ENCODE measurements around the gene KLHL29.

DNA sequence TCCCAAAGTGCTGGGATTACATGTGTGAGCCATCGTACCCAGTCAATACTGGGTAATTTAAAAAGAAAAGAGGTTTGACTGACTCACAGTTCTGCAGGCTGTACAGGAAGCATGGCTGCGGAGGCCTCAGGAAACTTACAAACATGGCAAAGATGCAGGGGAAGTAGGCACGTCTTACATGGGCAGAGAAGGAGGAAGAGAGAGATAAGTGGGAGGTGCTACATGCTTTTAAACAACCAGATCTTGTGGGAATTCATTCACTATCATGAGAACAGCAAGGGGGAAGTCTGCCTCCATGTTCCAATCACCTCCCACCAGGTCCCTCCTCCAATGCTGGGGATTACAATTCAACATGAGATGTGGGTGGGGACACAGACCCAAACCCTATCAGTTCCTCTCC, 349.4 kb downstream of the KLHL29 start:
- no peak for TF ChIP-seq EZH2 (IDR thresholded peaks at IDR 0.05; ENCODE audit: borderline replicate concordance, insufficient read depth, low read depth, low read length, poor library complexity, severe bottlenecking)
- TF ChIP-seq, protein P1, sequence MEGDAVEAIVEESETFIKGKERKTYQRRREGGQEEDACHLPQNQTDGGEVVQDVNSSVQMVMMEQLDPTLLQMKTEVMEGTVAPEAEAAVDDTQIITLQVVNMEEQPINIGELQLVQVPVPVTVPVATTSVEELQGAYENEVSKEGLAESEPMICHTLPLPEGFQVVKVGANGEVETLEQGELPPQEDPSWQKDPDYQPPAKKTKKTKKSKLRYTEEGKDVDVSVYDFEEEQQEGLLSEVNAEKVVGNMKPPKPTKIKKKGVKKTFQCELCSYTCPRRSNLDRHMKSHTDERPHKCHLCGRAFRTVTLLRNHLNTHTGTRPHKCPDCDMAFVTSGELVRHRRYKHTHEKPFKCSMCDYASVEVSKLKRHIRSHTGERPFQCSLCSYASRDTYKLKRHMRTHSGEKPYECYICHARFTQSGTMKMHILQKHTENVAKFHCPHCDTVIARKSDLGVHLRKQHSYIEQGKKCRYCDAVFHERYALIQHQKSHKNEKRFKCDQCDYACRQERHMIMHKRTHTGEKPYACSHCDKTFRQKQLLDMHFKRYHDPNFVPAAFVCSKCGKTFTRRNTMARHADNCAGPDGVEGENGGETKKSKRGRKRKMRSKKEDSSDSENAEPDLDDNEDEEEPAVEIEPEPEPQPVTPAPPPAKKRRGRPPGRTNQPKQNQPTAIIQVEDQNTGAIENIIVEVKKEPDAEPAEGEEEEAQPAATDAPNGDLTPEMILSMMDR (IDR thresholded peaks at IDR 0.05): no peak

All from B cell (primary cell).